GM11168 (cell line): ENCODE data around the gene ENPP4.
"Not testable (repeated sequence)": the region's sequence is repeated elsewhere in the genome, so short reads cannot be mapped to it uniquely, and the experiment has no call there.

Experiments
- in situ Hi-C: fragments of 300-500 bp; cut with MboI; formaldehyde crosslinking; loops from one replicate; pipeline ENCODE4 v1.12.0; 2022; ENCODE audit warnings: low sequenced_read_pairs; ENCODE audit not compliant: unreplicated experiment

ENPP4 gene

DNA sequence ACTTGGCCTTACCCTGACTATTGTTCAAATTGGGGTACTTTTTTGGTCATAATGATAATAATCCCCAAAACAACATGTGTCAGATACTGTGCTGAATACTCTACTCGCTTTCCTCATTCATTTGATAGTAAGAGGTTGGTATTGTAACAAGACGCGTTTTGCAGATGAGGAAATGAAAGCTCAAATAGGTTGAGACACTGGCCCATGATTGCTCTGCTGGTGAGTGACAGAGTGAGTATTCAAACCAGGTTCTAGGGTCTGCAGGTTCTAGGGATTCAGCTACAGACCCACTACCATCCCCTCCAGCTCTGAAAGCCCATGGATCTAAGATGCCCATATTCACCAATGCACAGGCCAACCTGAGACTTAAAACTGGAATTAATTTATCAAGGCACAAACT lies 1.3 kb upstream of the ENPP4 start:
- in situ Hi-C loops, result no loop called here

- in situ Hi-C loops, result no loop called here
Observed at GRCh38 chr6:46129291-46129628, 529 bp upstream of the ENPP4 start.

DNA sequence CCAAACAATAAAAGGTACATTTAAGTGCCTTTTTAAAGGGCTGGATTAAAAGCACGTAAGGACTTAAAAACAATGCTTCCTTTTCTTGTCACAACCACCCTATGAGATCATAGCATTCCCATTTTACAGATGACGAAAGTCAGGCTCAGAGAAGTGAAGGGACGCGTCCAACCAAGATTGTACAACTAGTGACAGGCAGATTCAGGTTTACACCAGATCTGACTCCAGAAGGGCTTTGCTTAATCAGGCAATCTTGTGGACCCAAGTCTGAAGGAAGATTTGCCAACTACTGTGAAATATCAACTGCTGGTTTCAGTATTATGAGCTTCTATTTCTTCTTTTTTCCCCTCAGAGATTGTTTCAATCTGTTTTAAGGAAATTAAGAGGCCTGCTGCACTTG lies 877 bp downstream of the ENPP4 start:
- in situ Hi-C loops, result loop anchor here (10.0 kb wide), 1 partner anchor 54 kb away; no protein-coding TSS in a partner anchor

- in situ Hi-C loops, result loop anchor here (10.0 kb wide), 1 partner anchor 54 kb away; no protein-coding TSS in a partner anchor
Observed at GRCh38 chr6:46131291-46131690, 1.5 kb downstream of the ENPP4 start.

DNA sequence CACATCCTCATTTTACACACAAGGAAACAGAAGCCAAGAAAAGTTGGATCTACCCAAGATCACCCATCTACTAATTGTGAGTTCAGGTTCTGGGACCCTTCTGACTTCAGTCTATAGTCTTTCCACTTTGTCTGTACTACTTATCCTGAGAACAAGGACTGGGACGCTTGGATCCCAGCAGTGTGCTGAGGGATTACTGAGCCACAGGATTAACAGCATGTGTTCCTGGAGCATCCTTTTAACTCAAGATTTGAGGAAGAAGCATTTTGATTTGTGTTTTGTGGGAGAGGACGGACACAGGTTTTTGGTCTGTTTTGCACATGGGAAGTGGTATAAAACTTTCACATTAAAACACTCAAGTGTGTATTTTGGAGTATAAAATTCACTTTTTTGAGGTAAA lies 4.4 kb downstream of the ENPP4 start:
- in situ Hi-C loops, result loop anchor here (10.0 kb wide), 1 partner anchor 51 kb away; no protein-coding TSS in a partner anchor

DNA sequence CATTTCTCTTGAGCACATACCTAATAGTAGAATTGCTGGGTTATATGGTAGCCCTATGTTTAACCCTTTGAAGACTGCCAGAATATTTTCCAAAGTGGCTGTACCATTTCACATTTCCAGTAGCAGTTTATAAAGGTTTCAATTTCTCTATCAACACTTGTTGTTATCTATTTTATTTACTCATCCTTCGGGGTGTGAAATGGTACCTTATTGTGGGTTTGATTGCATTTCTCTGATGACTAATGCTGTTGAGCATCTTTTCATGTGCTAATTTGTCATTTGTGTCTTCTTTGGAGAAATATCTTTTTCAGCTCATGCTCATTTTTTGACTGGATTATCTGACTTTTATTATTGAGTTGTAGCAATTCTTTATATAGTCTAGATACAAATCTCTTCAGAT lies 5.4 kb downstream of the ENPP4 start:
- in situ Hi-C loops, result loop anchor here (10.0 kb wide), 1 partner anchor 50 kb away; no protein-coding TSS in a partner anchor

GRCh38 chr6:46136831-46137230 lies 7.0 kb downstream of the ENPP4 start:
- in situ Hi-C loops, result loop anchor here (10.0 kb wide), 1 partner anchor 48 kb away; no protein-coding TSS in a partner anchor

DNA sequence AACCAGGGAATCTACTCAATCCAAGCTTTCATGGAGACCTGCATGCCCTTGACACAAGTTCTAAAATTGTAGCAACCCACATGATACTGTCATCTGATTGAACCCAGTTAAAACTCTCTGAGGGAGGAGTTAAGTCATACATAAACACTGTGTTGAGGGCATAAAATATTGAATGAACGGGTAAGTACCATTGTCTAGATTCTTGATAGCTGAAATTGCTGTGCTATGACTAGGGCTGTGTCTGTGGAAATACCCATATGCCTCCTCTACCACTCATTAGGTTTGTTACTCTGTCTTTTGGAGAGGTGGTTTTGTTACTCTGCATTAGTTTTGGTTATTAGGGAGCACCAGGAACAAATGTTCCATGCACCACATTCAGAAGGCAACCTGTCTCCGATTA lies 7.6 kb downstream of the ENPP4 start:
- in situ Hi-C loops, result loop anchor here (10.0 kb wide), 1 partner anchor 47 kb away; no protein-coding TSS in a partner anchor

- in situ Hi-C loops, result loop anchor here (10.0 kb wide), 1 partner anchor 47 kb away; no protein-coding TSS in a partner anchor
Observed at GRCh38 chr6:46138281-46138680, 8.5 kb downstream of the ENPP4 start.

GRCh38 chr6:46144270-46144669 lies 14.5 kb downstream of the ENPP4 start:
- in situ Hi-C loops, result no loop called here

- in situ Hi-C loops, result not testable (repeated sequence)
Observed at GRCh38 chr6:46149066-46149465, 19.3 kb downstream of the ENPP4 start.

DNA sequence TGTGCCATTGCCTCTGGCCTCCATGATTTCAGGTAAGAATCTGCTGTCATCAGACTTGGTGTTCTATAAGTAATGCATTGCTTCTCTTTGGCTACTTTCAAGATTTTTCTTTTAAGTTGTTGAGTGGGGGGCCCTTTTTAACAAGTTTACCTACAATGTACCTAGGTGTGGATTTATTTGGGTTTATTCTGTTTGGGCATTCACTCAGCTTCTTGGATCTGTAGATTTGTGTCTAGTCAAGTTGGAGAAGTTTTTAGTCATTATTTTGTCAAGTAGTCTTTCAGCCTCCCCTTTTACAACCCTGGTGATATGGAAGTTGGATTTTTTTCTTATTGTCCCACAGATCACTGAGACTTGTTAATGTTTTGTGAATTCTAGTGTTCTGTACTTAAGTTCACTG lies 26.9 kb downstream of the ENPP4 start:
- in situ Hi-C loops, result no loop called here

DNA sequence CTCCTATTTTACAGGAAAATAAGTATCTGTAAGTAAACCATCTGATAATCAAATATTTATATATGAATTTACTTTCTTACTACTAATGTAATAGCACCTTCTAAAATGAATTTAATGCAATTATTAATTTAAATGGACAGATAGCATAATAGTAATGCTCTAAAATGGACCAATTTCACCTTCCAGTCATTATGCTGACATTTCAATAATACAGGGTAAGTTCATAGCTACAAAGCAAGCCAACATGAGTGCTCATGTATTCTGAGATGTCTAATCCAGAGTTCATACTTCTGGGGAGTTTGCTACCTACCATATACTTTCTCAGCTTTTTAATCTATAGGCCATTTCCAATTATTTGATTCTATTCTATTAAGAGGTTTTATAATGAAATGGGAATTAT lies 29.4 kb downstream of the ENPP4 start:
- in situ Hi-C loops, result no loop called here

DNA sequence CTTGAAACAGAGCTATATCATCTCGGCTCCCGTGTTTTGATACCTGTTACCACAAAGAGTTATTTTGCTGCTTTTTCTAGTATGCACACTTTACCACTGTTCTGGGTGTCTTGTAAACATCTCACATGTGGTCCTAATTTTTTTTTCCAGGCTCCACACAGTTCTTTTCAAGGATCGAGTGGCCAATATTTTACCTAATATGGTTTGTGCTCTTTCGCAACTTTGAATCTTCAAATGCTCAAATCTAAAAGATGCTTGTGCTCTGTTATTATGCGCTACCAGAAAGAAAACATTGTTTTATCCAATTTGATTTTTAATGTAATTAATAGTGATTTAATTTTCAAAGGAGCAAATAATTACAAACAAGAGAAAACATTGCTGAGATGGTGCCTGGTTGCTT lies 30.3 kb downstream of the ENPP4 start:
- in situ Hi-C loops, result no loop called here

DNA sequence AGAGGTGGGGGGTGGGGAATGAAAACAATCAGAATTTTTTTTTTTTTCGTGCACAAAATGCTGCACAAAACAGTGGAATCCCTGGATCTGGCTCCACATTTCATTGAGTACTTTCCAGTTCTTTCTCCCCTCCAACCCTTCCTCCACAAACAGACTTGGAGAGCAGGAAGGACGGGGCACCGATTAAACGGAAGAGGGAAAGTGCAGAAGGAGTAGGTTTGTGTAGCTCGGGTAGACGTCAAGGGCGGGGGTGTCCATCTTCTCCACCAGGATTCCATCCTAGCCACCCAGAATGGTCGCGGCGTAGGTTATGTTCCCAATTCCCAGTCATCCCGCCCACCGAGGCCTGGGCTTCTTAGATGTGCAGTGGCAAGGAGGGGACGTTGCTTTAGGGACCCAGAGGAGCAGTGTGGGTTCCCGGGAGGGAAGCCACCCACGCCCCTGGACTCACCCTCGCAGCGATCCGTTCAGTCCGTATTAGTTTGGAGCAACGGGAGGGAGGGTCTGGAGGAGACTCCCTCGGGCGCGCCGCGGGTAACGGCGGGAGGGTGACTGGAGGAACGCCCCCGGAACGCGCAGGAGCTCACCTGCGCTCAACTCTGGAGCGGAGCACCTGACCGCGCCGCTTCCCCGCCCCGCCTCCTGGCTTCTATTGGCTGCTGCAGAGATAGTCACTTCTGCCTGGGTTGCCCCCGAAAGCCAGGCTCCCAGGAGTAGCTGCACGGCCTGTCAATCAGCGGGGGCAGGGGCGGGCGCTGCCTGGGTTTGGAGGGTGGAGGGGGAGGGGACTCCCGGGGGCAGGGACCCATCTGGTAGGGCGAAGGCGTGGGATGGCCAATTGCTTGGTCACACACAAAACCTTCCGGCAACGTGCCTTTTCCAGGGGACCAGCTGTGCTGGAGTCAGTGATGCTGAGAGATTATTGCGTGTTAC lies 40.8 kb downstream of the ENPP4 start, which contains the start of gene ENPP5:
Gene ENPP5, minus strand, starts transcription at position 624 of the 933 bp plus-strand sequence. CDS start 2,718 bp downstream, outside the sequence.
- in situ Hi-C loops, result no loop called here

GRCh38 chr6:46172176-46172575 lies 42.4 kb downstream of the ENPP4 start:
- in situ Hi-C loops, result no loop called here

DNA sequence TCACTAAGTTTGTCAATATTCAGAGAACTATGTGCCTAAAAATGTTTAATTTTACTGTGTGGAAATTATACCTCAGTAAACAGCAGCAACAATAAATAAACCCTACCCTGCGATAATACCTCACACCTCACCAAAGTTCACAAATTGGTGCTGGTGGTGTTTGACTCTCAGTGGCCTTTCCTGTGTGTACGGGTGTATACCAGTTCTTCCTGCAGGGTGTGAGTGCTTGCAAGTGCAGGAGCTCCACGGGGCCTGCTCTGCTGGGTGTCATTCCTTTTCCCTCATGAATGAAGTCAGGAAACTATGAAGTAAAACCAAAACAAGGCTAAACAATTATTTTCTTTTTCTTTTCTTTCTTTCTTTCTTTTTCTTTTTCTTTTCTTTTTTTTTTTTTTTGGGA lies 45.1 kb downstream of the ENPP4 start:
- in situ Hi-C loops, result loop anchor here (25.0 kb wide), 1 partner anchor 1863 kb away; the partner anchor contains the start of gene AARS2

GRCh38 chr6:46175446-46175845 lies 45.7 kb downstream of the ENPP4 start:
- in situ Hi-C loops, result loop anchor here (25.0 kb wide), 1 partner anchor 1863 kb away; the partner anchor contains the start of gene AARS2

GRCh38 chr6:46175976-46176375 lies 46.2 kb downstream of the ENPP4 start:
- in situ Hi-C loops, result loop anchor here (25.0 kb wide), 1 partner anchor 1864 kb away; the partner anchor contains the start of gene AARS2

- in situ Hi-C loops, result loop anchor here (10.0 to 25.0 kb wide), 2 partner anchors 49 to 1872 kb away; partner anchors contain the start of gene AARS2
Observed at GRCh38 chr6:46184114-46184513, 54.3 kb downstream of the ENPP4 start.

GRCh38 chr6:46186583-46186982 lies 56.8 kb downstream of the ENPP4 start:
- in situ Hi-C loops, result loop anchor here (10.0 to 25.0 kb wide), 2 partner anchors 52 to 1874 kb away; partner anchors contain the start of gene AARS2
